Mesenchymal stem cell (in vitro differentiated cells and primary cell): ENCODE measurements around the gene U2AF2.

Source experiments
- DNase-seq: peaks from one replicate; pipeline ENCODE4 v3.0.0-alpha.2; 2013
- H2AFZ ChIP-seq: one replicate; pipeline ENCODE4 v1.6.1; 2013; ENCODE audit warnings: low read depth, mild to moderate bottlenecking, control low read depth, inconsistent platforms, low read length, moderate library complexity
- H2AK5ac ChIP-seq: 2 replicates; pipeline ENCODE4 v1.6.1; 2013; ENCODE audit warnings: low read length, moderate library complexity, mild to moderate bottlenecking, inconsistent platforms; ENCODE audit not compliant: severe bottlenecking
- H2BK120ac ChIP-seq: one replicate; pipeline ENCODE4 v1.6.1; 2013; ENCODE audit warnings: low read depth, mild to moderate bottlenecking, inconsistent platforms, low read length, moderate library complexity
- H2BK12ac ChIP-seq, 2 experiments: one replicate each; pipeline ENCODE4 v1.6.1; 2013; ENCODE audit warnings: inconsistent platforms in 2 of 2, low read length in 2 of 2, mild to moderate bottlenecking in 2 of 2, moderate library complexity in 2 of 2, control low read depth in 1 of 2
- H2BK15ac ChIP-seq: one replicate; pipeline ENCODE4 v1.6.1; 2013; ENCODE audit warnings: mild to moderate bottlenecking, low read depth, inconsistent platforms; ENCODE audit not compliant: poor library complexity, severe bottlenecking
- H2BK5ac ChIP-seq: 2 replicates; pipeline ENCODE4 v1.6.1; 2013; ENCODE audit warnings: low read depth, mild to moderate bottlenecking, low read length, control low read depth, inconsistent platforms; ENCODE audit not compliant: poor library complexity, severe bottlenecking
- H3K14ac ChIP-seq, 2 experiments: one replicate each; pipeline ENCODE4 v1.6.1; 2013; ENCODE audit warnings: inconsistent platforms in 2 of 2, low read length in 2 of 2, control low read depth in 1 of 2, mild to moderate bottlenecking in 1 of 2, moderate library complexity in 1 of 2
- H3K18ac ChIP-seq, 2 experiments: one replicate each; pipeline ENCODE4 v1.6.1; 2013; ENCODE audit warnings: inconsistent platforms in 2 of 2, low read length in 2 of 2, control low read depth in 1 of 2, low read depth in 1 of 2, mild to moderate bottlenecking in 1 of 2
- H3K23ac ChIP-seq, 2 experiments: one replicate each; pipeline ENCODE4 v1.6.1; 2013; ENCODE audit warnings: inconsistent platforms in 2 of 2, low read length in 2 of 2, mild to moderate bottlenecking in 2 of 2, moderate library complexity in 2 of 2, control low read depth in 1 of 2
- H3K27ac ChIP-seq: 2 replicates; pipeline ENCODE4 v1.5.1; 2013; ENCODE audit warnings: mild to moderate bottlenecking, moderate library complexity, low read length, control low read depth, inconsistent platforms; ENCODE audit not compliant: poor library complexity, severe bottlenecking
- H3K27me3 ChIP-seq, 2 experiments: 2 replicates each; pipeline versions ENCODE4 v1.6.1 to v1.7.0; 2013; ENCODE audit warnings: low read length in 2 of 2, mild to moderate bottlenecking in 2 of 2, moderate library complexity in 2 of 2, control low read depth in 1 of 2, inconsistent platforms in 1 of 2; ENCODE audit not compliant: control insufficient read depth in 1 of 2, insufficient read depth in 1 of 2
- H3K36me3 ChIP-seq, 2 experiments: 2 replicates each; pipeline versions ENCODE4 v1.6.1 to v1.7.0; 2013; ENCODE audit warnings: low read length in 2 of 2, control low read depth in 1 of 2, inconsistent platforms in 1 of 2, low read depth in 1 of 2, mild to moderate bottlenecking in 1 of 2; ENCODE audit not compliant: insufficient read depth in 2 of 2, control insufficient read depth in 1 of 2
- H3K4ac ChIP-seq, 2 experiments: one replicate each; pipeline ENCODE4 v1.6.1; 2013; ENCODE audit warnings: inconsistent platforms in 2 of 2, low read length in 2 of 2, mild to moderate bottlenecking in 2 of 2, moderate library complexity in 2 of 2, control low read depth in 1 of 2, low read depth in 1 of 2
- H3K4me1 ChIP-seq: 2 replicates; pipeline ENCODE4 v1.6.1; 2013; ENCODE audit warnings: low read depth, low read length, control low read depth; ENCODE audit not compliant: control insufficient read depth, insufficient read depth
- H3K4me2 ChIP-seq: 2 replicates; pipeline ENCODE4 v1.6.1; 2013; ENCODE audit warnings: low read length, mild to moderate bottlenecking, inconsistent platforms; ENCODE audit not compliant: poor library complexity, severe bottlenecking
- H3K4me3 ChIP-seq, 2 experiments: 2 replicates each; pipeline versions ENCODE4 v1.5.1 to v1.7.0; 2013; ENCODE audit warnings: low read length in 2 of 2, mild to moderate bottlenecking in 2 of 2, control low read depth in 1 of 2, low read depth in 1 of 2; ENCODE audit not compliant: insufficient read depth in 1 of 2
- H3K79me1 ChIP-seq: replicated peaks from 2 replicates; pipeline ENCODE4 v1.6.1; 2013; ENCODE audit warnings: mild to moderate bottlenecking, control low read depth, low read length, inconsistent platforms; ENCODE audit not compliant: poor library complexity, severe bottlenecking
- H3K9ac ChIP-seq: 2 replicates; pipeline ENCODE4 v1.7.0; 2013; ENCODE audit warnings: mild to moderate bottlenecking, low read length, moderate library complexity
- H3K9me3 ChIP-seq: 2 replicates; pipeline ENCODE4 v1.7.0; 2013; ENCODE audit warnings: mild to moderate bottlenecking, low read length; ENCODE audit not compliant: control insufficient read depth
- H4K8ac ChIP-seq: one replicate; pipeline ENCODE4 v1.6.1; 2013; ENCODE audit warnings: inconsistent platforms, mild to moderate bottlenecking, low read length, moderate library complexity
- H4K91ac ChIP-seq: one replicate; pipeline ENCODE4 v1.6.1; 2013; ENCODE audit warnings: mild to moderate bottlenecking, low read length, inconsistent platforms
- WGBS: methylation state at CpG from one replicate; pipeline ENCODE4 v1.1.7; 2013; ENCODE audit warnings: mixed read lengths; 5-methylcytosine and 5-hydroxymethylcytosine counted together

Gene U2AF2

DNA sequence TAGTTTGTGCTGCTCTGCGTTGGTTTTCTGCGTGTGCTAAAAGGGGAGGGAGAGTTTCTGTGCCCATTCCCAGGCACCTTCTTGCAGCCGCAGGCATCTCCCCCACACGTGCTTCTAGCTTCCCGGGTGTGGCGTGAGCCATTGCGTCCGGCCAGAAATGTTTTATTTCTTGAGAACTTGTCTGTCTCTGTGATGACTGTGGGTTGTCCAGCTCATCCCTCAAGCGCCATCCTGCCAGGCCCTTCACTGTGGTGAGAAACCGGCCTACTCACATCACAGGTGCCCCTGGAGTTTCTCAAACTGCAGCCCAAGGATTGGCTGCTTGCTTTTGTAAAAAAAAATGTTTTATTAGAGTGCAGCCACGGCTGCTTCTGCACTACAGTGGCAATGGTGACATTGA, 44.4 kb downstream of the U2AF2 start:
- Histone ChIP-seq H2BK12ac (no peak overlapping the region), H3K27ac (no peak overlapping the region), H3K9me3 (no peaks in the 10 kb centered on the region), H3K18ac (no peak overlapping the region), H4K91ac (no peak overlapping the region), H3K14ac (no peak overlapping the region), H3K23ac (no peak overlapping the region), H3K9ac (no peak overlapping the region), H3K4me2 (no peak overlapping the region), H3K4me3 (no peak overlapping the region), H3K79me1 (peaks cover 38% of the 10 kb centered on the region), H2BK120ac (no peak overlapping the region), H2BK15ac (no peak overlapping the region), H3K4me1 (no peaks in the 10 kb centered on the region), H2BK5ac (no peak overlapping the region), H3K36me3 (peaks cover 55 to 77% of the 10 kb centered on the region in 2 experiments), H4K8ac (no peak overlapping the region), H2AFZ (no peak overlapping the region), H3K4ac (no peak overlapping the region), H2AK5ac (no peak overlapping the region), H3K27me3 (no peaks in the 10 kb centered on the region)
- over 99% methylated on average over 11 of the region's 11 CpGs for WGBS
- no peak for DNase-seq

- Histone ChIP-seq H3K4me2 (no peak overlapping the region), H3K27me3 (no peaks in the 10 kb centered on the region), H3K9me3 (no peaks in the 10 kb centered on the region), H2BK15ac (no peak overlapping the region), H2AK5ac (no peak overlapping the region), H3K4me3 (no peak overlapping the region), H3K23ac (no peak overlapping the region), H3K4ac (no peak overlapping the region), H3K18ac (no peak overlapping the region), H3K36me3 (peaks cover 51 to 71% of the 10 kb centered on the region in 2 experiments), H2BK12ac (no peak overlapping the region), H3K9ac (no peak overlapping the region), H4K91ac (no peak overlapping the region), H2BK120ac (no peak overlapping the region), H3K14ac (no peak overlapping the region), H3K4me1 (no peaks in the 10 kb centered on the region), H2AFZ (no peak overlapping the region), H2BK5ac (no peak overlapping the region), H4K8ac (no peak overlapping the region), H3K27ac (no peak overlapping the region), H3K79me1 (peaks cover 26% of the 10 kb centered on the region)
- 98% methylated on average over 12 of the region's 12 CpGs for WGBS
- DNase-seq, result no peak
These were observed 46.0 kb downstream of the U2AF2 start for GRCh38 chr19:55700813-55701212.

DNA sequence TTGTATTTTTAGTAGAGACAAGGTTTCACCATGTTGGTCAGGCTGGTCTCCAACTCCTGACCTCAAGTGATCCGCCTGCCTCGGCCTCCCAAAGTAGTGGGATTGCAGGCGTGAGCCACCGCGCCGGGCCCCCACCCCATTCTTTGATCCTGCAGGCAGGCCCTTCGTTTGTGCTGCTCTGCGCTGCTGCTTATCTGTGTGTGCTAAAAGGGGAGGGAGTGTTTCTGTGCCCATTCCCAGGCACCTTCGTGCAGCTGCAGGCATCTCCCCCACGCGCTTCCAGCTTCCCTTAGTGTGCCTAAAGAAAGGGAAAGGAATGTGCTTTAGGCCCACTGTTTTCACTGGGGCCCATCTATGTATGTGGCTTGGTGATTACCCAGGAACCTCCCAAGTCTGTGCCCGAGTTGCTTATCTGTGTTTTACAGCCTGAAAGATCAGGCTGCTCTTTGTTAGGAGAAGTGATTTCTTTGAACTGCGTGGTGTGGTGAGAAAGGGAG, 47.3 kb downstream of the U2AF2 start:
- H3K9me3 ChIP-seq, result no peaks in the 10 kb centered on the region
- 76% methylated on average over 13 of the region's 13 CpGs for WGBS
- H3K14ac ChIP-seq, result no peak overlapping the region
- no peak overlapping the region for H3K9ac ChIP-seq
- H3K36me3 ChIP-seq, result peaks cover 38 to 57% of the 10 kb centered on the region in 2 experiments
- H2AFZ ChIP-seq, result no peak overlapping the region
- no peak overlapping the region for H2BK12ac ChIP-seq
- no peak overlapping the region for H2BK120ac ChIP-seq
- H3K4me2 ChIP-seq, result no peak overlapping the region
- no peak overlapping the region for H3K27ac ChIP-seq
- H2BK15ac ChIP-seq, result no peak overlapping the region
- no peak overlapping the region for H2BK5ac ChIP-seq
- H3K18ac ChIP-seq, result no peak overlapping the region
- no peak overlapping the region for H2AK5ac ChIP-seq
- DNase-seq, result no peak
- H3K4me3 ChIP-seq, result no peak overlapping the region
- no peaks in the 10 kb centered on the region for H3K4me1 ChIP-seq
- no peak overlapping the region for H4K8ac ChIP-seq
- H3K27me3 ChIP-seq, result no peaks in the 10 kb centered on the region
- no peak overlapping the region for H3K23ac ChIP-seq
- no peak overlapping the region for H4K91ac ChIP-seq
- H3K4ac ChIP-seq, result no peak overlapping the region
- peaks cover 16% of the 10 kb centered on the region for H3K79me1 ChIP-seq

DNA sequence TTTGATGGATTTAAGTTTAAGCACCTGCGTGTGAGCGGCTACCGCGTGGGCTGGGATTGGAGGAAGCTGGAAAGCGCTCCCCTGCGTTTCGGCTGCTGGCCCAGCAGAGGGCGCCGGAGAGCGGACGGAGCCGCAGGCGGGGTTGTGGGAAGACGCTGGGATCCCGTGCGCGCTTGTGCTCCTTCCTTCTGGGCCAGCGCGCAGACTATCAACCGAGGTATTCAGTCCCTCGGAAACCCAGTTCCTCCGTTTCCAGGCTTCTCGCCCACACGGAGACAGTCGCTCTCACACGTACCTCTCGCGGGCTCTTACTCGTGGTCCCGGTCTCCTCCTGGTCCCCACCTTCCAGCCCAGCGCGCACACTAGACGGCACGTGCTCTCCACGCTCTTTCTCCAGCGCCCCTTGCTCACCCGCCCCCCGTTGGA, 49.0 kb downstream of the U2AF2 start:
- no peak overlapping the region for H3K18ac ChIP-seq
- no peaks in the 10 kb centered on the region for H3K9me3 ChIP-seq
- no peak overlapping the region for H2BK15ac ChIP-seq
- no peaks in the 10 kb centered on the region for H3K27me3 ChIP-seq
- 78% methylated on average over 38 of the region's 38 CpGs for WGBS
- no peak overlapping the region for H2BK12ac ChIP-seq
- no peak overlapping the region for H2AFZ ChIP-seq
- H3K23ac ChIP-seq, result no peak overlapping the region
- no peak overlapping the region for H3K4me3 ChIP-seq
- no peak overlapping the region for H3K27ac ChIP-seq
- H4K8ac ChIP-seq, result no peak overlapping the region
- H3K9ac ChIP-seq, result no peak overlapping the region
- no peak overlapping the region for H2AK5ac ChIP-seq
- H4K91ac ChIP-seq, result no peak overlapping the region
- no peak for DNase-seq
- peaks cover 31 to 44% of the 10 kb centered on the region in 2 experiments for H3K36me3 ChIP-seq
- H3K79me1 ChIP-seq, result peaks cover 9% of the 10 kb centered on the region
- no peak overlapping the region for H2BK120ac ChIP-seq
- H3K14ac ChIP-seq, result no peak overlapping the region
- no peak overlapping the region for H3K4ac ChIP-seq
- no peaks in the 10 kb centered on the region for H3K4me1 ChIP-seq
- H2BK5ac ChIP-seq, result no peak overlapping the region
- H3K4me2 ChIP-seq, result no peak overlapping the region
